ENCODE measurements around the gene DLX1.

GRCh38 chr2:172052000-172052983, 33.0 kb upstream of the DLX1 start:
- TF ChIP-seq CTCF (IDR thresholded peaks at IDR 0.05), result no peak
- TF ChIP-seq POLR2A (IDR thresholded peaks at IDR 0.05), result no peak

All from heart left ventricle (tissue), 13 donors.